ENCODE data around the gene TRPM3.
"Not testable (repeated sequence)": the region's sequence is repeated elsewhere in the genome, so short reads cannot be mapped to it uniquely, and the experiment has no call there.

GRCh38 chr9:70724794-70725193, 396.6 kb downstream of the TRPM3 start:
- TF ChIP-seq CTCF (IDR thresholded peaks at IDR 0.05; ENCODE audit: low read depth, low read length); POLR2A (IDR thresholded peaks at IDR 0.05; ENCODE audit: extremely low read depth, insufficient read length): not testable (repeated sequence)
